K562 (cell line): ENCODE results near the gene COMMD2. TPM values are rescaled to one million over a fixed set of nuclear protein-coding genes. Genes with fewer than 3 reads are reported as not detected.

Experiments used
- ATAC-seq: fragments of 200-7000 bp; cut with Tn5 transposase; 3 replicates; pipeline ENCODE4 v1.9.1; 2020; ENCODE audit warnings: moderate library complexity
- Bru-seq: library from RNA; stranded (reverse); fragments of 400-500 nt; gene quantifications from one replicate; lab custom pipeline; 2021; lab: Mats Ljungman, UMichigan
- BruChase-seq, 2 experiments: library from RNA; stranded (reverse); fragments of 400-500 nt; gene quantifications; one replicate each; lab custom pipeline; 2021; lab: Mats Ljungman, UMichigan
- BruUV-seq: library from RNA; stranded (reverse); fragments of 400-500 nt; replicated peaks from 2 replicates; lab custom pipeline; 2021; lab: Mats Ljungman, UMichigan
- CTCF ChIA-PET: fragments of 300-600 bp; formaldehyde crosslinking; extraction: SDS; loops from one replicate; lab custom pipeline; 2021; ENCODE audit warnings: low intra/inter-chr PET ratio; lab: Yijun Ruan, JAX
- POLR2A ChIA-PET: fragments of 300-600, 350-650 bp; sonication (Branson Sonifier 250); formaldehyde crosslinking; extraction: SDS; loops from one replicate; lab custom pipeline; 2021; ENCODE audit warnings: antibody characterized with exemption, inconsistent platforms; lab: Yijun Ruan, JAX
- DNase-seq, 4 experiments: peaks; one replicate each; pipeline versions ENCODE4 v3.0.0 to v3.0.0-alpha.2; 2011 to 2018; ENCODE audit warnings: low spot score in 3 of 4, mixed read lengths in 3 of 4; ENCODE audit errors: extremely low read depth in 1 of 4
- FAIRE-seq: peaks from 2 replicates; lab custom pipeline; 2011; peaks lifted over from hg19 to GRCh38; lab: Jason Lieb, UNC
- H2AFZ ChIP-seq: 2 replicates; pipeline ENCODE4 v1.6.0; 2011; ENCODE audit warnings: low read depth, low read length, control low read depth, inconsistent platforms
- H3K27ac ChIP-seq: fragments of 200-600 bp; 3 replicates; pipeline ENCODE4 v1.8.0; 2011; ENCODE audit warnings: low read depth, mild to moderate bottlenecking, control low read depth, inconsistent platforms, low read length, moderate library complexity, mixed read lengths; ENCODE audit errors: extremely low read depth
- H3K27me3 ChIP-seq, 2 experiments: fragments of 300-600 bp in 1 of 2; 2 replicates in 1 of 2; 3 replicates in 1 of 2; pipeline versions ENCODE4 v1.6.0 to v1.8.0; 2011; ENCODE audit warnings: inconsistent platforms in 2 of 2, low read length in 2 of 2, mild to moderate bottlenecking in 1 of 2, mixed read lengths in 1 of 2, moderate library complexity in 1 of 2; ENCODE audit not compliant: control insufficient read depth in 2 of 2, insufficient read depth in 2 of 2
- H3K36me3 ChIP-seq: fragments of 300-600 bp; 3 replicates; pipeline ENCODE4 v1.8.0; 2011; ENCODE audit warnings: mild to moderate bottlenecking, low read length, inconsistent platforms; ENCODE audit not compliant: control insufficient read depth, insufficient read depth
- H3K4me1 ChIP-seq, 2 experiments: fragments of 200-600 bp in 1 of 2; replicated peaks in 1 of 2; 2 replicates in 1 of 2; 3 replicates in 1 of 2; pipeline versions ENCODE4 v1.5.1 to v1.8.0; 2011; ENCODE audit warnings: inconsistent platforms in 2 of 2, low read length in 2 of 2, mild to moderate bottlenecking in 1 of 2, mixed read lengths in 1 of 2, moderate library complexity in 1 of 2; ENCODE audit not compliant: control insufficient read depth in 2 of 2, insufficient read depth in 2 of 2
- H3K4me2 ChIP-seq: 2 replicates; pipeline ENCODE4 v1.6.1; 2011; ENCODE audit warnings: low read length, control low read depth, inconsistent platforms, mixed read lengths; ENCODE audit not compliant: insufficient read depth
- H3K4me3 ChIP-seq: fragments of 200-600 bp; sonication (generic), shearing (Covaris generic); 2 replicates; pipeline ENCODE4 v1.5.1; 2016; ENCODE audit warnings: control low read depth, inconsistent platforms
- H3K79me2 ChIP-seq: fragments of 200-600 bp; 3 replicates; pipeline ENCODE4 v1.8.0; 2011; ENCODE audit warnings: low read length, inconsistent platforms; ENCODE audit not compliant: control insufficient read depth, insufficient read depth
- H3K9ac ChIP-seq, 2 experiments: 2 replicates each; pipeline versions ENCODE4 v1.6.0 to v1.6.1; 2011; ENCODE audit warnings: low read depth in 2 of 2, low read length in 2 of 2, control low read depth in 1 of 2, inconsistent platforms in 1 of 2, mild to moderate bottlenecking in 1 of 2, mixed read lengths in 1 of 2; ENCODE audit not compliant: insufficient read depth in 1 of 2
- H3K9me1 ChIP-seq: one replicate; pipeline ENCODE4 v1.6.0; 2011; ENCODE audit warnings: inconsistent platforms, mild to moderate bottlenecking, low read length, moderate library complexity; ENCODE audit not compliant: control insufficient read depth, insufficient read depth
- H3K9me3 ChIP-seq: replicated peaks from 2 replicates; pipeline ENCODE4 v1.5.1; 2011; ENCODE audit warnings: low read depth, low read length, inconsistent platforms; ENCODE audit not compliant: control insufficient read depth, insufficient read depth
- H4K20me1 ChIP-seq: replicated peaks from 2 replicates; pipeline ENCODE4 v1.6.1; 2011; ENCODE audit warnings: low read length, inconsistent platforms, mixed read lengths; ENCODE audit not compliant: control insufficient read depth, insufficient read depth
- FOSL1 ChIP-seq: fragments of 200-800 bp; sonication (Bioruptor generic); conservative IDR thresholded peaks from 2 replicates; pipeline ENCODE4 v1.6.1; 2016; ENCODE audit warnings: missing genetic modification characterization, missing compliant biosample characterization
- HDAC2 ChIP-seq: fragments of 450-650 bp; IDR thresholded peaks from 2 replicates; pipeline ENCODE4 v1.6.1; 2016; ENCODE audit warnings: mild to moderate bottlenecking
- HIVEP1 ChIP-seq: fragments of 250-450 bp; sonication (Bioruptor Pico); IDR thresholded peaks from 2 replicates; pipeline ENCODE4 v1.4.0; 2020; ENCODE audit warnings: mild to moderate bottlenecking
- NBN ChIP-seq: fragments of 450-650 bp; IDR thresholded peaks from 2 replicates; pipeline ENCODE4 v1.6.1; 2016; ENCODE audit warnings: low read depth, mild to moderate bottlenecking
- NONO ChIP-seq, 2 experiments: fragments of 200-400 bp in 1 of 2; fragments of 450-650 bp in 1 of 2; formaldehyde crosslinking in 1 of 2; IDR thresholded peaks; 2 replicates each; pipeline ENCODE4 v1.6.1; 2017; ENCODE audit warnings: low read depth in 2 of 2, mild to moderate bottlenecking in 2 of 2, moderate library complexity in 2 of 2, low read length in 1 of 2
- SREBF2 ChIP-seq: sonication (generic); formaldehyde crosslinking; IDR thresholded peaks from 2 replicates; pipeline ENCODE4 v1.4.0; 2020; ENCODE audit warnings: mild to moderate bottlenecking, missing genetic modification reagents
- TCF7 ChIP-seq: sonication (generic); IDR thresholded peaks from 2 replicates; pipeline ENCODE4 v1.6.1; 2016; ENCODE audit warnings: antibody characterized with exemption, borderline replicate concordance
- UBTF ChIP-seq, 2 experiments: IDR thresholded peaks; 2 replicates each; pipeline ENCODE4 v1.6.1; 2012; ENCODE audit warnings: improper control_type of control experiment in 2 of 2, low read depth in 2 of 2, low read length in 2 of 2, borderline replicate concordance in 1 of 2
- XRCC3 ChIP-seq: fragments of 450-650 bp; IDR thresholded peaks from 2 replicates; pipeline ENCODE4 v1.6.1; 2017; ENCODE audit warnings: mild to moderate bottlenecking, moderate library complexity
- ZNF764 ChIP-seq: fragments of 250-450 bp; sonication (Bioruptor Pico); IDR thresholded peaks from 2 replicates; pipeline ENCODE4 v1.4.0; 2020; ENCODE audit warnings: low read depth, mild to moderate bottlenecking, moderate library complexity
- WGBS: fragments of 100-300 bp; shearing (Covaris generic); methylation state at CpG from one replicate; pipeline ENCODE4 v1.1.6; 2016; ENCODE audit warnings: low coverage, mixed read lengths; ENCODE audit not compliant: insufficient coverage; ENCODE audit errors: missing lambda C conversion rate; 5-methylcytosine and 5-hydroxymethylcytosine counted together
- in situ Hi-C: fragments of 300-500 bp; cut with MboI; formaldehyde crosslinking; loops from 4 replicates; pipeline ENCODE4 v1.15.0; 2018; ENCODE audit warnings: inconsistent platforms, mixed read lengths
- intact Hi-C: fragments of 100-400 bp; cut with micrococcal nuclease; formaldehyde crosslinking; loops from 2 replicates; pipeline ENCODE4 v1.14.2; 2022
- long read RNA-seq, 3 experiments: library from polyadenylated mRNA in 2 of 3; library from RNA in 1 of 3; unstranded in 2 of 3; stranded (forward) in 1 of 3; transcript quantifications; one replicate each; pipeline ENCODE4 v2.0.0, GENCODE V29; 2019 to 2022
- polyA minus RNA-seq, 3 experiments: library from RNA; depleted of rRNA, polyadenylated mRNA; stranded (reverse); fragments of >200 nt; gene quantifications; 2 replicates each; pipeline ENCODE4 v1.2.3, GENCODE V29; 2011
- polyA plus RNA-seq, 8 experiments: library from polyadenylated mRNA; depleted of rRNA in 4 of 8; stranded (reverse) in 5 of 8; unstranded in 3 of 8; fragments of >200 nt; fragmentation: Nextera tagmentation in 2 of 8; fragmentation: Illumina TruSeq in 1 of 8; extraction: Ambion mirVana in 2 of 8; extraction: Trizol in 1 of 8; gene quantifications; 2 replicates each; pipeline versions ENCODE4 v1.2.1 to v1.2.3, GENCODE V29; 2011 to 2014; ENCODE audit warnings: inconsistent platforms in 1 of 8, missing spikeins in 1 of 8
- total RNA-seq, 7 experiments: library from RNA; depleted of rRNA in 6 of 7; stranded (reverse); fragments of >200 nt in 6 of 7; fragmentation: Illumina TruSeq in 2 of 7; extraction: Trizol in 2 of 7; gene quantifications; 2 replicates each; pipeline versions ENCODE4 v1.2.1 to v1.2.3, GENCODE V29; 2011 to 2021; ENCODE audit warnings: low replicate concordance in 1 of 7
- TF ChIP-seq, protein P1 (sequence below): fragments of 450-650 bp; conservative IDR thresholded peaks from 2 replicates; pipeline ENCODE4 v1.6.1; 2016; ENCODE audit warnings: missing genetic modification characterization, low read depth, mild to moderate bottlenecking, missing compliant biosample characterization, moderate library complexity

COMMD2 gene
- 13.6 and 23.0 TPM in 2 replicates for total RNA-seq (2011; cell fraction: chromatin; rRNA removed; ENCODE audit: low replicate concordance)
- total RNA-seq (2011; cell fraction: nucleolus; rRNA removed): 8.3 and 10.1 TPM in 2 replicates
- 15.0 and 27.2 TPM in 2 replicates for total RNA-seq (2011; cell fraction: nucleoplasm; rRNA removed)
- 22.2 and 25.8 TPM in 2 replicates for total RNA-seq (2014; rRNA removed)
- total RNA-seq (2014; rRNA removed; fragmentation: Illumina TruSeq; extraction: Trizol): 41.8 and 43.6 TPM in 2 replicates
- 25.8 and 29.4 TPM in 2 replicates for total RNA-seq (2015; rRNA removed; fragmentation: Illumina TruSeq; extraction: Trizol)
- total RNA-seq (2021): 36.1 and 37.5 TPM in 2 replicates
- polyA plus RNA-seq (2011; rRNA removed): 38.1 and 69.1 TPM in 2 replicates
- 21.8 and 24.0 TPM in 2 replicates for polyA plus RNA-seq (2011; cell fraction: cytosol; rRNA removed)
- polyA plus RNA-seq (2011; cell fraction: nucleus; rRNA removed): 6.9 and 7.1 TPM in 2 replicates
- 26.3 and 30.0 TPM in 2 replicates for polyA plus RNA-seq (2012)
- 59.0 and 68.2 TPM in 2 replicates for polyA plus RNA-seq (2014; fragmentation: Illumina TruSeq; extraction: Trizol)
- polyA plus RNA-seq (2014; fragmentation: Nextera tagmentation; extraction: Ambion mirVana): 100 to 1,000 TPM in 1 of 2 experiments, 10 to 100 TPM in 1; 93.0 to 102 TPM
- polyA plus RNA-seq (2014; rRNA removed): 27.9 and 32.9 TPM in 2 replicates
- 32.7 and 33.1 TPM in 2 replicates for polyA minus RNA-seq (2011; rRNA and poly(A)+ RNA removed)
- polyA minus RNA-seq (2011; cell fraction: cytosol; rRNA and poly(A)+ RNA removed): 12.5 and 12.8 TPM in 2 replicates
- polyA minus RNA-seq (2011; cell fraction: nucleus; rRNA and poly(A)+ RNA removed): 11.2 and 13.6 TPM in 2 replicates
- percentile 89 among the genes with signal in this experiment for Bru-seq, nascent RNA
- percentile 88 among the genes with signal in this experiment for BruChase-seq, experiment 1, labeled RNA remaining after a 2-hour chase
- percentile 86 among the genes with signal in this experiment for BruChase-seq, experiment 2, labeled RNA remaining after a 6-hour chase
- long read RNA-seq, experiment 1, transcript COMMD2-207 (6 exons, 885 nt): minor isoform, 10 of 197 reads
- long read RNA-seq, experiment 1, transcript COMMD2-203 (5 exons, 3,706 nt): major isoform, 158 of 197 reads
- long read RNA-seq, experiment 1, partial matches to known transcripts: 5 of 197 reads
- long read RNA-seq, experiment 1, other reads (novel, unspliced or antisense): 20 of 197 reads
- long read RNA-seq, experiment 2, transcript COMMD2-203 (5 exons, 3,706 nt): major isoform, 10 of 41 reads
- long read RNA-seq, experiment 2, partial matches to known transcripts: 0 of 41 reads
- long read RNA-seq, experiment 2, other reads (novel, unspliced or antisense): 30 of 41 reads
- long read RNA-seq, experiment 3, transcript COMMD2-203 (5 exons, 3,706 nt): major isoform, 39 of 42 reads
- long read RNA-seq, experiment 3, partial matches to known transcripts: 0 of 42 reads
- long read RNA-seq, experiment 3, other reads (novel, unspliced or antisense): 2 of 42 reads

DNA sequence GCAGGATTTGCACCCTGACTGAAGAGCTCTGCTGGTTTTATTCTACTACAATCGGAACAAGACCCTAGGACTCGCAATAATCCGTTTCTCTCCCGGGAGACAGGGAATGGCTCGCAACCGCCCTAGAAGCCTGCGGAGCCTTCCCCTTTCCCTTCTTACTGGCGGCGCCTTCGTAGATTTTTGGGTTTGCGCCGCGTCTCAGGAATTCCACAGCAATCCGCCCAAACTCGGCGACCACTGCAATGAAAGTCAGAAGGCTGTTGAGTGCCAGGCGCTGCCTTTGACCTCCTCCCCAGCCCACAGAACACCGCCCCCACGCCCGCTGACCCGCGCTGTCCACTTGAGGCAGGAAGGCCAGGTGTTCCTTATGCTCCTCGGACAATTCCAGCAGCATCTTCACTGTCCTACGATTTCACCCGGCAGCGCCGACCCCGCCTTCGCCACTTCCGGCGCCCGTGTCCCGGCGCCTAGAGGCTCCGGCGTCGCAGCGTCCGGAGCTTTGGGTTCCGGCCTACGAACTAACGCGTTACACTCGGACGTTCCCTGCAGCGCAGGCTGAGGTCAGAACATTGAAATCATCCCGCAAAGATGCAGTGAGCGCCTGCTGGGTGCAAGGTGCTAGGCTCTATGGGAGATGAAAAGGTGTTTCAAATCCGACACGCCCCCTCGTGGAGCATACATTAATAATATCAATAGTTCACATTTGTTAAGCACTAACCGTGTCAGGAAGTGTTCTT lies at the start of gene COMMD2:
COMMD2 (minus strand) TSS at position 439 of the 737 bp plus-strand sequence; CDS start at position 394, 45 bp downstream.
- FAIRE-seq (peak; percentile 91), DNase-seq (peak; percentile 74 to 92 (median 76)), ATAC-seq (peak; percentile 100)
- peak within 1 kb of the TSS; percentile 91 for H3K4me2 ChIP-seq
- CTCF ChIA-PET: interaction anchor here (0.6 kb wide), 1 partner anchor 479 kb away, joined by 3 read pairs; no protein-coding TSS in a partner anchor
- no peaks in the 10 kb centered on the region for H4K20me1 ChIP-seq
- peak within 1 kb of the TSS; percentile 98 for H2AFZ ChIP-seq
- H3K4me3 ChIP-seq: peak within 1 kb of the TSS; percentile 71
- TSS peak; percentile 73 for BruUV-seq
- peaks cover 15% of the 10 kb centered on the region for H3K79me2 ChIP-seq
- H3K9me3 ChIP-seq: no peaks in the 10 kb centered on the region
- H3K9me1 ChIP-seq: no peaks in the 10 kb centered on the region
- peak within 1 kb of the TSS; percentile 46; the same call in 2 of the 3 replicates for H3K27ac ChIP-seq
- intact Hi-C loops: no loop called here
- H3K4me1 ChIP-seq: peaks cover 0 to 4% of the 10 kb centered on the region in 2 experiments; a peak in 2 of 5 replicates
- peak within 1 kb of the TSS; percentile 80 to 92 for H3K9ac ChIP-seq
- WGBS: 1% methylated on average over 46 of the region's 52 CpGs
- peaks cover 32% of the 10 kb centered on the region; the same call in 1 of the 3 replicates for H3K36me3 ChIP-seq
- in situ Hi-C loops: no loop called here
- POLR2A ChIA-PET: interaction anchor here (0.6 to 1.1 kb wide), 3 partner anchors 15 to 184 kb away, joined by 3 read pairs; no protein-coding TSS in a partner anchor
- no peaks in the 10 kb centered on the region for H3K27me3 ChIP-seq
- TF ChIP-seq FOSL1 (tag): no peak
- TF ChIP-seq NBN: peak; percentile 86
- no peak for TF ChIP-seq HDAC2
- no peak for TF ChIP-seq ZNF764
- TF ChIP-seq XRCC3: no peak
- TF ChIP-seq, protein P1, sequence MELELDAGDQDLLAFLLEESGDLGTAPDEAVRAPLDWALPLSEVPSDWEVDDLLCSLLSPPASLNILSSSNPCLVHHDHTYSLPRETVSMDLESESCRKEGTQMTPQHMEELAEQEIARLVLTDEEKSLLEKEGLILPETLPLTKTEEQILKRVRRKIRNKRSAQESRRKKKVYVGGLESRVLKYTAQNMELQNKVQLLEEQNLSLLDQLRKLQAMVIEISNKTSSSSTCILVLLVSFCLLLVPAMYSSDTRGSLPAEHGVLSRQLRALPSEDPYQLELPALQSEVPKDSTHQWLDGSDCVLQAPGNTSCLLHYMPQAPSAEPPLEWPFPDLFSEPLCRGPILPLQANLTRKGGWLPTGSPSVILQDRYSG: no peak
- no peak for TF ChIP-seq TCF7
- no peak; a peak in 1 of 4 replicates for TF ChIP-seq NONO (IDR thresholded peaks at IDR 0.05; ENCODE audit: low read depth in 2 of 2, low read length in 1 of 2)
- no peak for TF ChIP-seq SREBF2 (CRISPR knock-in tag)
- peak; percentile 63 to 83; a peak in 1 of 4 replicates for TF ChIP-seq UBTF (IDR thresholded peaks at IDR 0.05; ENCODE audit: borderline replicate concordance in 1 of 2, low read depth in 2 of 2, low read length in 2 of 2)
- no peak for TF ChIP-seq HIVEP1 (CRISPR knock-in tag)
